ENCODE measurements around the gene RP2. TPM values are rescaled to one million over a fixed set of nuclear protein-coding genes. Genes with fewer than 3 reads are reported as not detected.

The RP2 gene
- total RNA-seq, 1 donor from 2014 or later, result 6.1 TPM

- intact Hi-C loops (cut with DNase I), result no loop called here
- no peak overlapping the region for H3K27ac ChIP-seq
- no peaks in the 10 kb centered on the region for H3K4me1 ChIP-seq
- no peaks in the 10 kb centered on the region for H3K27me3 ChIP-seq
- H3K36me3 ChIP-seq, result no peaks in the 10 kb centered on the region
- no peak for TF ChIP-seq POLR2A (IDR thresholded peaks at IDR 0.05)
- no peak for TF ChIP-seq POLR2AphosphoS5 (IDR thresholded peaks at IDR 0.05; ENCODE audit: insufficient read depth in 1 of 2, low read depth in 1 of 2)
- TF ChIP-seq CTCF (IDR thresholded peaks at IDR 0.05), result no peak
- no peak overlapping the region for H3K4me3 ChIP-seq
- H3K9me3 ChIP-seq, result no peaks in the 10 kb centered on the region
- no peak for DNase-seq (ENCODE audit: extremely low spot score in 2 of 2)
Observed at GRCh38 chrX:46920235-46920634, 83.4 kb downstream of the RP2 start.

- TF ChIP-seq CTCF (IDR thresholded peaks at IDR 0.05) (no peak), POLR2A (IDR thresholded peaks at IDR 0.05) (no peak), POLR2AphosphoS5 (IDR thresholded peaks at IDR 0.05; ENCODE audit: insufficient read depth in 1 of 2, low read depth in 1 of 2) (no peak)
- H3K4me3 ChIP-seq, result no peak overlapping the region
- no peaks in the 10 kb centered on the region for H3K27me3 ChIP-seq
- no peak for DNase-seq (ENCODE audit: extremely low spot score in 2 of 2)
- no peaks in the 10 kb centered on the region for H3K36me3 ChIP-seq
- intact Hi-C loops (cut with DNase I), result no loop called here
- H3K27ac ChIP-seq, result no peak overlapping the region
- no peaks in the 10 kb centered on the region for H3K4me1 ChIP-seq
- no peaks in the 10 kb centered on the region for H3K9me3 ChIP-seq
Observed at GRCh38 chrX:46922611-46923010, 85.8 kb downstream of the RP2 start.

DNA sequence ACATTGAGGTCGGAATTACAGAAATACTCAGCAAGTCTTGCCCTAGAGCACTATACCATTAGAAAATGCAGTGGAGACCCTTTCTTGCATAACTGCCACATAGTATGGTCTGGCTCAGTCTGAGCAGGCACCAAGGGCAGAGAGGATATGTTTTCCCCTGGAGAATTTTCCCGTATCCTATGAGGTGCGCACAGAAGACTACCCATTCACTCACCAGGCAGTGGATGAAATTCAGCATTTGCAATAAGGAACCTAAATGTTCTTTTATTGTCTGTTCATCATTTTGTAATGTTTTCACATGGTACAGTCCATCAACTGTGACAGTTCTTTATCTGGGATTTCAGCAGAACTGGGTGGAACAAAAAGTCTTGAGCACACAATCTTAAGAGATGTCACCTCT lies 90.9 kb downstream of the RP2 start:
- Histone ChIP-seq H3K27ac (no peak overlapping the region), H3K9me3 (no peaks in the 10 kb centered on the region), H3K27me3 (no peaks in the 10 kb centered on the region), H3K4me1 (no peaks in the 10 kb centered on the region), H3K4me3 (no peak overlapping the region), H3K36me3 (no peaks in the 10 kb centered on the region)
- intact Hi-C loops (cut with DNase I), result no loop called here
- DNase-seq (ENCODE audit: extremely low spot score in 2 of 2), result no peak
- no peak for TF ChIP-seq CTCF (IDR thresholded peaks at IDR 0.05)
- no peak for TF ChIP-seq POLR2A (IDR thresholded peaks at IDR 0.05)
- no peak for TF ChIP-seq POLR2AphosphoS5 (IDR thresholded peaks at IDR 0.05; ENCODE audit: insufficient read depth in 1 of 2, low read depth in 1 of 2)

GRCh38 chrX:46929439-46930261 lies 92.8 kb downstream of the RP2 start:
- intact Hi-C loops (cut with DNase I), result no loop called here
- no peak overlapping the region for H3K27ac ChIP-seq
- TF ChIP-seq POLR2A (IDR thresholded peaks at IDR 0.05), result no peak
- no peak for TF ChIP-seq CTCF (IDR thresholded peaks at IDR 0.05)
- TF ChIP-seq POLR2AphosphoS5 (IDR thresholded peaks at IDR 0.05; ENCODE audit: insufficient read depth in 1 of 2, low read depth in 1 of 2), result no peak
- no peaks in the 10 kb centered on the region for H3K27me3 ChIP-seq
- no peak for DNase-seq (ENCODE audit: extremely low spot score in 2 of 2)
- H3K9me3 ChIP-seq, result no peaks in the 10 kb centered on the region
- H3K4me3 ChIP-seq, result no peak overlapping the region
- H3K36me3 ChIP-seq, result no peaks in the 10 kb centered on the region
- no peaks in the 10 kb centered on the region for H3K4me1 ChIP-seq

Other genes starting within 250 kb of the RP2 start
- gene SLC9A7, start 77.9 kb upstream of the RP2 start, total RNA-seq, result 4.2 TPM
- gene JADE3, start 75.4 kb downstream of the RP2 start, total RNA-seq, result 5.2 TPM
- 4.7 TPM for gene RGN, start 241.4 kb downstream of the RP2 start, total RNA-seq